A673 (cell line): ENCODE results near the gene MSS51.

Experiments
- EZH2 ChIP-seq: fragments of 200-600 bp; sonication (generic); IDR thresholded peaks from 2 replicates; pipeline ENCODE4 v1.6.1; 2017; ENCODE audit warnings: borderline replicate concordance, low read depth, mild to moderate bottlenecking, mixed read lengths, antibody characterized with exemption, low read length; ENCODE audit not compliant: poor library complexity, severe bottlenecking
- TF ChIP-seq, protein P1 (sequence below): fragments of 300-800, 200-600 bp; sonication (generic); conservative IDR thresholded peaks from 2 replicates; pipeline ENCODE4 v1.5.1; 2017; ENCODE audit warnings: low read depth, mild to moderate bottlenecking, antibody characterized with exemption, low read length, moderate library complexity, mixed read lengths

DNA sequence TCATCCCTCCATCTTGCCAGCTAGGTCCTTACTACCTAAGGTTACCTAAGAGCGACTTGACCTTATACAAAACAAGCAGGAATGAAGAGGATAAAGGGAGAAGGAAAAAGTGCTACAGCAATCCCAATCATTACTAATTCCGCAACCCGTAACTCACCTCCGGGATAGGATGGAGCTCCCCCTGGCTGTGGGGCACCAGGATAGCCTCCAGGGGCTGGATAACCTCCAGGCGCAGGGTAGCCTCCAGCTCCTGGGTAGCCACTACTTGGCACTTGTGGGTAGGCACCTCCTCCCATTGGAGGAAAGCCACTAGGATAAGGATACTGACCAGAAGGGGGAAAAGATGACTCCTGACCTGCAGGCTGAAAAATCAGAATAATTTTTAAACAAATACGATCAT, 35.3 kb downstream of the MSS51 start:
- TF ChIP-seq, protein P1, sequence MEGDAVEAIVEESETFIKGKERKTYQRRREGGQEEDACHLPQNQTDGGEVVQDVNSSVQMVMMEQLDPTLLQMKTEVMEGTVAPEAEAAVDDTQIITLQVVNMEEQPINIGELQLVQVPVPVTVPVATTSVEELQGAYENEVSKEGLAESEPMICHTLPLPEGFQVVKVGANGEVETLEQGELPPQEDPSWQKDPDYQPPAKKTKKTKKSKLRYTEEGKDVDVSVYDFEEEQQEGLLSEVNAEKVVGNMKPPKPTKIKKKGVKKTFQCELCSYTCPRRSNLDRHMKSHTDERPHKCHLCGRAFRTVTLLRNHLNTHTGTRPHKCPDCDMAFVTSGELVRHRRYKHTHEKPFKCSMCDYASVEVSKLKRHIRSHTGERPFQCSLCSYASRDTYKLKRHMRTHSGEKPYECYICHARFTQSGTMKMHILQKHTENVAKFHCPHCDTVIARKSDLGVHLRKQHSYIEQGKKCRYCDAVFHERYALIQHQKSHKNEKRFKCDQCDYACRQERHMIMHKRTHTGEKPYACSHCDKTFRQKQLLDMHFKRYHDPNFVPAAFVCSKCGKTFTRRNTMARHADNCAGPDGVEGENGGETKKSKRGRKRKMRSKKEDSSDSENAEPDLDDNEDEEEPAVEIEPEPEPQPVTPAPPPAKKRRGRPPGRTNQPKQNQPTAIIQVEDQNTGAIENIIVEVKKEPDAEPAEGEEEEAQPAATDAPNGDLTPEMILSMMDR, result peak; percentile 34
- no peak for TF ChIP-seq EZH2
